ENCODE results near the gene MRC2.

MRC2 gene

DNA sequence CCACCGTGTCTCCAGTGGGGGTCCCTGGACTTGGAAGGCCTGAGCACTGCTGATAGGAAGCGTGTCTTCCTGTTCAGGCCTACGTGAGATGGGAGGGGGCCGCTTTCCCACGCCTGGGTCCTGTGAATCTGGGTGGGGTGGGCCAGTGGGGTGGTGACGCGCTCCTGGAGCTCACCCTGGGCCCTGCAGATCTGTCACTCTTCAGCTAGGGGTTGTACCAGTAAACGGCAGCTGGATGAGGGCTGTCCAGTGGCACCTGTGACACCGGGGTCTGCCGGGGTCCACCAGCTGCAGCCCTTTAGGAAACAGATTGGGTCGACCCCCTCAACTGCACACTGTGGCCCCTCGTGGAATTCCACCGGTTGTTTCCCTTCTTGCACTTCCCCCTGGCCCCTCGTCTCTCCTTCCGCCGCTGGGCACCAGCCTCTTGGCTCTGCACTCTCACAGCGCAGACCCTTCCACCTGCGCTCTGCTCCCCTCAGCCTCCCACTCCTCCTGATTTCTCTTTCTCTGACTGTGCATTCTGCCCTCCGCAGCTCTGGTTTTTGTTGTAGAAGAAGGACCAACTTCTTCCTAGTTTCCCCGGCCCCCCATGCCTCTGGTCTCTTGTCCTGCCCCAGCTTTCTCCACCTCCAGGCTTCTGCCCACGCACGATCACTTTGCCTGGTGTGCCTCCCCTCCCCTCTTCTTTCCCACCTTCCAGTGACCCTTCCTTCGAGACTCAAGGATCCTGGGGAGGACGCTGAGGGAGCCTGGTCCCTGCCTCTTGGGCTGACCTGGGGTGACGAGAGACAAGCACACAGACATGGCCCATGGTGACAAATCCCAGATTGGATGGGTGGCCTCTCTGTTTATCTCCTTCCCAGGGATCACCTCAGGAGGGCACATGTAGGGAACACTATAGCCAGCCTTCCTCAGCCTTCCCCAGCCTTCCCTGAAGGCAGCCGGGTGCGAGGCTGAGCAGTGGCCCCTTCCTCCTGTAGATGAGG lies 4.8 kb downstream of the MRC2 start:
- Histone ChIP-seq H3K4me1 (ENCODE audit: insufficient read depth, low read length) (peaks cover 36% of the 10 kb centered on the region), H3K36me3 (ENCODE audit: insufficient read depth, low read length) (no peaks in the 10 kb centered on the region), H3K9me3 (ENCODE audit: control insufficient read depth, insufficient read depth, low read length) (no peaks in the 10 kb centered on the region), H3K9ac (ENCODE audit: low read depth, low read length) (no peak overlapping the region)

DNA sequence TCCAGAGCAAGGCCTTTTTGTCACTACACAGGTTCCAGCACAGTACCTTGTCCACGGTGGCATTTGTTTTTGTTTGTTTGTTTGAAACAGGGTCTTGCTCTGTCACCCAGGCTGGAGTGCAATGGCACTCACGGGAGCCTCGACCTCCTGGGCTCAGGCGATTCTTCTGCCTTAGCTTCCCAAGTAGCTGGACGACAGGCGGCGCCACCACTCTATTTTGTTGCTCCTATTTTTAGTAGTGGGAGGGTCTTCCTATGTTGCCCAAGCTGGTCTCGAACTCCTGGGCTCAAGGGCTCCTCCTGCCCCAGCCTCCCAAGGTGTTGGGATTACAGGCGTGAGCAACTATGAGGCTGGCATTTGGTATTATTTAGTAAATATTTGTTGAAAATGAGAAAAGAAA lies 10.3 kb downstream of the MRC2 start:
- H3K4me1 ChIP-seq (ENCODE audit: insufficient read depth, low read length): peaks cover 15% of the 10 kb centered on the region
- H3K36me3 ChIP-seq (ENCODE audit: insufficient read depth, low read length): no peaks in the 10 kb centered on the region
- H3K9me3 ChIP-seq (ENCODE audit: control insufficient read depth, insufficient read depth, low read length): no peaks in the 10 kb centered on the region
- no peak overlapping the region; the same call in 1 of the 2 replicates for H3K9ac ChIP-seq (ENCODE audit: low read depth, low read length)

DNA sequence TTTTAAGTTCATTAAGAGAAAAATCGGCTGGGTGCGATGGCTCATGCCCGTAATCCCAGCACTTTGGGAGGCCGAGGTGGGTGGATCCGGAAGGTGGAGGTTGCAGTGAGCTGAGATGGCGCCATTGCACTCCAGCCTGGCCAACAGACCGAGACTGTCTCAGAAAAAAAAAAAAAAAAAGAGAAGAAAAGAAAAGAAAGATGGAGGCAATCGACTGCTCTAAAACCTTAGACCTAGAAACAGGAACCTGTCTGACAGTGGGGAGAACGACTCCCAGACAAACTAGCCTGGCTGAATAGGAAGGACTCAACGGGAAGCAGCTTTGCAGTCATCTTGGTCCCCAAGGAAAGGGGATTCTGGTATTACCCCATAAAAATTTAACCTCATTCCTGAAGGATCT lies 13.7 kb downstream of the MRC2 start:
- no peak overlapping the region for H3K9ac ChIP-seq (ENCODE audit: low read depth, low read length)
- no peaks in the 10 kb centered on the region for H3K9me3 ChIP-seq (ENCODE audit: control insufficient read depth, insufficient read depth, low read length)
- no peaks in the 10 kb centered on the region for H3K36me3 ChIP-seq (ENCODE audit: insufficient read depth, low read length)
- H3K4me1 ChIP-seq (ENCODE audit: insufficient read depth, low read length): peaks cover 8% of the 10 kb centered on the region; the same call in 1 of the 2 replicates

DNA sequence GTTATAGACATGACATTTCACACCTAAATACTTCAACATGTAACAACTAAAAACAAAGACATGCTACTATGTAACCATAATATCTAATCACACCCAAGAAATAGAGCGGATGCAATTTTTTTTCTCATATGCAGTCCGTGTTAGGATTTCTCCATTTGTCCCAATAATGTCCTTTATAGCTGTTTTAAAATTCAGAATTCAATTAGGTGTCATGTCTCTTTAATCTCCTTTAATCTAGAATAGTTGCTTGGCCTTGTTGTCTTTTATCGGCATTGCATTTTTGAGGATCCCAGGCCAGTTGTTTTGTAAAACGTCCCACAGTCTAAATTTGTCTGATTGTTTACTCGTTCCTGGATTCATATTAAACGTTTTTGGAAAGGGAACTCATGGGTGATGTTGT lies 14.5 kb downstream of the MRC2 start:
- no peaks in the 10 kb centered on the region for H3K9me3 ChIP-seq (ENCODE audit: control insufficient read depth, insufficient read depth, low read length)
- H3K4me1 ChIP-seq (ENCODE audit: insufficient read depth, low read length): peaks cover 8% of the 10 kb centered on the region; the same call in 1 of the 2 replicates
- no peaks in the 10 kb centered on the region for H3K36me3 ChIP-seq (ENCODE audit: insufficient read depth, low read length)
- no peak overlapping the region for H3K9ac ChIP-seq (ENCODE audit: low read depth, low read length)

DNA sequence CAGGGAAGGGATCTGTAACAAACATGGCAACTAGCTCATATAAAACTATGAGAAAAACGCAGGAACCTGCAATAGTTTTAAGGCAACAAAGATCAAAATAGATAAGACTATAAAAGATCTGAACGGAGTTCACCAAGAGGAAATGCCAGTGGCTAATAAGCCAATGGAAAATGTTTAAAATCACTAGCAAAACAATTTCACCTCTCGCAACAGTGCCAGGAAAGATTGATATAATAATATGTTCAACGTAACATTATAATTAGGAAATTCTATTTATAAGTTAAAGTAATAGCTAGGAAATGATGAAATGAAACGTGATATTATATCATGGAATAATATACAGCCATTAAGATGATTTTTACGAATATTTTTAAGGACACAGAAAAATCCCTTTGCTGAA lies 16.0 kb downstream of the MRC2 start:
- H3K36me3 ChIP-seq (ENCODE audit: insufficient read depth, low read length): no peaks in the 10 kb centered on the region
- no peaks in the 10 kb centered on the region for H3K9me3 ChIP-seq (ENCODE audit: control insufficient read depth, insufficient read depth, low read length)
- peaks cover 6% of the 10 kb centered on the region; the same call in 1 of the 2 replicates for H3K4me1 ChIP-seq (ENCODE audit: insufficient read depth, low read length)
- no peak overlapping the region for H3K9ac ChIP-seq (ENCODE audit: low read depth, low read length)

GRCh38 chr17:62644487-62645173 lies 17.2 kb downstream of the MRC2 start:
- H3K9me3 ChIP-seq (ENCODE audit: control insufficient read depth, insufficient read depth, low read length): no peaks in the 10 kb centered on the region
- H3K36me3 ChIP-seq (ENCODE audit: insufficient read depth, low read length): no peaks in the 10 kb centered on the region
- peak overlapping the region; percentile 69 for H3K9ac ChIP-seq (ENCODE audit: low read depth, low read length)
- peaks cover 11% of the 10 kb centered on the region; the same call in 1 of the 2 replicates for H3K4me1 ChIP-seq (ENCODE audit: insufficient read depth, low read length)

- no peak overlapping the region for H3K9ac ChIP-seq (ENCODE audit: low read depth, low read length)
- no peaks in the 10 kb centered on the region for H3K9me3 ChIP-seq (ENCODE audit: control insufficient read depth, insufficient read depth, low read length)
- H3K4me1 ChIP-seq (ENCODE audit: insufficient read depth, low read length): peaks cover 12% of the 10 kb centered on the region; the same call in 1 of the 2 replicates
- H3K36me3 ChIP-seq (ENCODE audit: insufficient read depth, low read length): no peaks in the 10 kb centered on the region
Observed at GRCh38 chr17:62648251-62648955, 20.9 kb downstream of the MRC2 start.

DNA sequence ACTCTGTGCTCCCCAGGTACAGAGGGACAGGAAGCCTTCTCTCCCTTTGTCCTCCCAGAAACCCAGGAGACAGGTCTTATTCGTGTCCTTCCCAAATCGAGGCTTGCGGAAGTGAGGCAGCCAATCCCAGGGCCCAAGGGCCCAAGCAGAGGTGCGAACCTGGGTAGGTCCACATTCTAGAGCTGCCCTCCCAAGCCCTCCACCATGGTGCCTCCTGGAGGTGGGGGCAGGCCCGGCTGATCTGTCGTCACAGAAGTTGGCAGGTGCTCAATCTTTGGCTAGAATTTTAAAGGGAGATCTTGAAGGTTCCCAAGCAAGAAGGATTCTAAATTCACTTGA lies 21.5 kb downstream of the MRC2 start:
- no peak overlapping the region for H3K9ac ChIP-seq (ENCODE audit: low read depth, low read length)
- H3K36me3 ChIP-seq (ENCODE audit: insufficient read depth, low read length): no peaks in the 10 kb centered on the region
- peaks cover 17% of the 10 kb centered on the region; the same call in 1 of the 2 replicates for H3K4me1 ChIP-seq (ENCODE audit: insufficient read depth, low read length)
- H3K9me3 ChIP-seq (ENCODE audit: control insufficient read depth, insufficient read depth, low read length): no peaks in the 10 kb centered on the region

DNA sequence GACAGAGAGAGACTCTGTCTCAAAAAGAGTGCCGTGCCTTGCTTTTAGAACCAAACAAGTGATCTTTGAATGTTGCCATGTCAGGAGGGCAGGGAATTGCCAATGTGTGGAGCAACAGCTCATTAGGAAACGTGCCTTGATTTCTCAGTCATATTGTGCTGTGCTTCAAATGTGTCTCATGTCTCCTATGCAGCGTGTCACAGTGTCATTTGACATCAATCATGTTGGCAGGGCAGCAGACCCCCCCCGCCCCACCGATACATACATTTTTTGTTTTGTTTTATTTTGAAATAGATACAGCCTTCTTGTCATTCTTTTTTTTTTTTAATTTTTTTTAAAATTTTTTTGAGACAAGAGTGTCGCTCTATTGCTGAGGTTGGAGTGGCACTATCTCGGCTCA lies 22.1 kb downstream of the MRC2 start:
- Histone ChIP-seq H3K36me3 (ENCODE audit: insufficient read depth, low read length) (no peaks in the 10 kb centered on the region), H3K9me3 (ENCODE audit: control insufficient read depth, insufficient read depth, low read length) (no peaks in the 10 kb centered on the region), H3K9ac (ENCODE audit: low read depth, low read length) (no peak overlapping the region), H3K4me1 (ENCODE audit: insufficient read depth, low read length) (peaks cover 23% of the 10 kb centered on the region; the same call in 1 of the 2 replicates)

- H3K36me3 ChIP-seq (ENCODE audit: insufficient read depth, low read length): no peaks in the 10 kb centered on the region
- H3K4me1 ChIP-seq (ENCODE audit: insufficient read depth, low read length): peaks cover 19% of the 10 kb centered on the region; the same call in 1 of the 2 replicates
- H3K9me3 ChIP-seq (ENCODE audit: control insufficient read depth, insufficient read depth, low read length): no peaks in the 10 kb centered on the region
- H3K9ac ChIP-seq (ENCODE audit: low read depth, low read length): no peak overlapping the region
Observed at GRCh38 chr17:62650587-62650986, 23.1 kb downstream of the MRC2 start.

GRCh38 chr17:62652251-62653001 lies 25.0 kb downstream of the MRC2 start:
- Histone ChIP-seq H3K9ac (ENCODE audit: low read depth, low read length) (peak overlapping the region; percentile 88), H3K9me3 (ENCODE audit: control insufficient read depth, insufficient read depth, low read length) (no peaks in the 10 kb centered on the region), H3K36me3 (ENCODE audit: insufficient read depth, low read length) (no peaks in the 10 kb centered on the region), H3K4me1 (ENCODE audit: insufficient read depth, low read length) (peaks cover 19% of the 10 kb centered on the region; the same call in 1 of the 2 replicates)

- no peaks in the 10 kb centered on the region for H3K36me3 ChIP-seq (ENCODE audit: insufficient read depth, low read length)
- no peaks in the 10 kb centered on the region for H3K9me3 ChIP-seq (ENCODE audit: control insufficient read depth, insufficient read depth, low read length)
- H3K4me1 ChIP-seq (ENCODE audit: insufficient read depth, low read length): peaks cover 19% of the 10 kb centered on the region; the same call in 1 of the 2 replicates
- H3K9ac ChIP-seq (ENCODE audit: low read depth, low read length): peak overlapping the region; percentile 88
Observed at GRCh38 chr17:62653002-62653825, 25.7 kb downstream of the MRC2 start.
